Progenitor cell of endocrine pancreas (in vitro differentiated cells): ENCODE results near the gene FNBP1. TPM values are rescaled to one million over a fixed set of nuclear protein-coding genes. Genes with fewer than 3 reads are reported as not detected.
"Not testable (repeated sequence)": the region's sequence is repeated elsewhere in the genome, so short reads cannot be mapped to it uniquely, and the experiment has no call there.

Experiments
- DNase-seq: peaks from one replicate; pipeline ENCODE4 v3.0.0; 2021; ENCODE audit warnings: low spot score; ENCODE audit not compliant: unreplicated experiment
- H3K27ac Mint-ChIP-seq: 2 replicates; pipeline ENCODE4 v1.8.0; 2021; ENCODE audit warnings: mild to moderate bottlenecking, moderate library complexity, mixed read lengths
- H3K27me3 Mint-ChIP-seq: 2 replicates; pipeline ENCODE4 v1.8.0; 2021; ENCODE audit warnings: mixed read lengths
- H3K36me3 Mint-ChIP-seq: 2 replicates; pipeline ENCODE4 v1.8.0; 2022; ENCODE audit warnings: mixed read lengths; ENCODE audit not compliant: insufficient read depth
- H3K4me1 Mint-ChIP-seq: 2 replicates; pipeline ENCODE4 v1.8.0; 2021; ENCODE audit warnings: low read depth, mixed read lengths
- H3K4me3 Mint-ChIP-seq: 2 replicates; pipeline ENCODE4 v1.8.0; 2021; ENCODE audit warnings: low read depth, mild to moderate bottlenecking, moderate library complexity, mixed read lengths
- H3K9me3 Mint-ChIP-seq: 2 replicates; pipeline ENCODE4 v1.8.0; 2021; ENCODE audit warnings: low read depth, mixed read lengths
- CTCF ChIP-seq: fragments of 200-600 bp; sonication (generic); IDR thresholded peaks from one replicate; pipeline ENCODE4 v1.5.0; 2021; ENCODE audit warnings: antibody characterized with exemption, mild to moderate bottlenecking; ENCODE audit not compliant: unreplicated experiment
- total RNA-seq: library from RNA; stranded (reverse); gene quantifications from 2 replicates; pipeline ENCODE4 v1.2.1, GENCODE V29; 2021

The FNBP1 gene
- total RNA-seq, 1 donor from 2014 or later, result 44.1 TPM

GRCh38 chr9:129895376-129896268 lies 147.4 kb downstream of the FNBP1 start:
- H3K4me3 Mint-ChIP-seq, result no peak overlapping the region
- peaks cover 28% of the 10 kb centered on the region for H3K36me3 Mint-ChIP-seq
- H3K27ac Mint-ChIP-seq, result no peak overlapping the region
- TF ChIP-seq CTCF, result no peak
- no peaks in the 10 kb centered on the region for H3K27me3 Mint-ChIP-seq
- no peaks in the 10 kb centered on the region for H3K9me3 Mint-ChIP-seq
- no peaks in the 10 kb centered on the region for H3K4me1 Mint-ChIP-seq
- DNase-seq, result no peak

GRCh38 chr9:129894120-129894823 lies 148.7 kb downstream of the FNBP1 start:
- no peak overlapping the region for H3K4me3 Mint-ChIP-seq
- DNase-seq, result no peak
- H3K27ac Mint-ChIP-seq, result no peak overlapping the region
- H3K9me3 Mint-ChIP-seq, result no peaks in the 10 kb centered on the region
- no peaks in the 10 kb centered on the region for H3K27me3 Mint-ChIP-seq
- H3K36me3 Mint-ChIP-seq, result peaks cover 31% of the 10 kb centered on the region
- no peaks in the 10 kb centered on the region for H3K4me1 Mint-ChIP-seq
- TF ChIP-seq CTCF, result no peak

DNA sequence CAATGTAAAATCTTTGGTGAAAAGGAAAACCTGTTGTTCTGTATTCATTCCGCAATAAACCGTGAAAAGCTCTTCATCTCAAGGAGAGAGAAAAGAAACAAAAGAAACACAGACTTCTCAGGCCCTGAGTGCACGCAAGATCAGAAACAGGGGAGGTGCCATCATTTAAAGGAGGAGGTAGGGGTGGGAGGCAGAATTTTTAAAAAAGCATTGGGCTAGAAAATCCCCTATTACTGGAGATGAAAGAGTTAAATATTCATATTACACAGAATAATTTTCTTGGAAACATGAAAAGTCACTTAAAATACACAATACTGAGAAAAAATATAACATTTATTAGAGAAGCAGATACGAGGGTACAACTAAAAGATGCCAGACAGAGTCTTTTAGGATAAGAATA lies 151.4 kb downstream of the FNBP1 start:
- DNase-seq, result no peak
- Mint-ChIP-seq H3K9me3 (no peaks in the 10 kb centered on the region), H3K36me3 (peaks cover 29% of the 10 kb centered on the region), H3K27me3 (no peaks in the 10 kb centered on the region), H3K27ac (no peak overlapping the region), H3K4me3 (no peak overlapping the region), H3K4me1 (no peaks in the 10 kb centered on the region)
- no peak for TF ChIP-seq CTCF

GRCh38 chr9:129890718-129891299 lies 152.2 kb downstream of the FNBP1 start:
- not testable (repeated sequence) for H3K27me3 Mint-ChIP-seq, H3K9me3 Mint-ChIP-seq, H3K4me3 Mint-ChIP-seq, H3K27ac Mint-ChIP-seq, H3K4me1 Mint-ChIP-seq, DNase-seq
- H3K36me3 Mint-ChIP-seq, result peaks cover 24% of the 10 kb centered on the region

DNA sequence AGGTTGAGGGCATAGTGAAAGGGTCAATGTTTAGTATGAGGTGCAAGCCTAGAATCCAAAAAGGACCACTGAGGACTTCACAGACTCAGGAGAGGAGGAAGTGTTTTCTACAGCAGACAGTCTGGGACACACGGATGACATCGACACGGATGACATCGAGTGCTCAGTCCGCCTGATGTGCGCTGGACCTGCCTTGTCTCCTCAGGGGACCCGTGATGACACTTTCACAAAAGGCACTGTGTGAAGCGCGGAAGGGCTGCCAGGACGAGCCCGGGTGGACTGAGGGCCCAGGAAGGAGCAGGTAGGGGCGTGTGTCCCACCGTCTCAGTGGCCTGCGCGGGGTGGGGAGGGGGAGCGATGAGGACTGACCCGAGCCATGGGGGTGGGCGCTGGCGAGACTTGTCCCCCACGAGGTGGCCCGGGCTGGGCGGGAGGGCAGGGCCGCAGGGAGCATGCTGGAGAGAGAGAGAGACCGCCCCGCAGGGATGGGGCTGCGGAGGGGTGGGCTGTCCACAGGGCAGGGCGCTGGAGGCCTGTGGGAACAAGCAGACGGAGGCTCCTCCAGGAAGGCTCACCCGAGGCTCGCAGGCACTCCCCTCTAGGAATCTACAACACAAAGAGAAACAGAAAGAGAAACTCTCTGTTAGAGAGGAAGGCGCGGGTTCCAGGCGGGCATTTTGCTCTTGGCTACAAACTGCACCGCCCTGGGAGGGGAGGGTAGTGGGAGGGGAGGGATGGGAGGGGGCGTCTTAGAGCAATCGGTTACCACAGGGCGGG lies 152.9 kb downstream of the FNBP1 start:
- no peak for DNase-seq
- no peaks in the 10 kb centered on the region for H3K27me3 Mint-ChIP-seq
- H3K9me3 Mint-ChIP-seq, result no peaks in the 10 kb centered on the region
- H3K4me1 Mint-ChIP-seq, result peaks cover 1% of the 10 kb centered on the region
- no peak overlapping the region for H3K27ac Mint-ChIP-seq
- peaks cover 22% of the 10 kb centered on the region for H3K36me3 Mint-ChIP-seq
- TF ChIP-seq CTCF, result no peak
- no peak overlapping the region for H3K4me3 Mint-ChIP-seq
